Right lobe of liver (tissue), 6 donors: ENCODE results near the gene CERK. TPM values are rescaled to one million over a fixed set of nuclear protein-coding genes. Genes with fewer than 3 reads are reported as not detected.

Experiments
- ATAC-seq, 4 donors: fragments of 200-7000 bp; cut with Tn5 transposase; one replicate each; pipeline ENCODE4 v1.9.1; 2020; ENCODE audit warnings: mild to moderate bottlenecking in 4 of 4, moderate library complexity in 4 of 4
- DNase-seq, 3 donors: peaks; one replicate each; pipeline ENCODE4 v3.0.0-alpha.2; 2020
- H3K27ac ChIP-seq, 3 donors: fragments of 200-600 bp; one replicate each; pipeline ENCODE4 v1.8.0; 2022
- H3K27me3 ChIP-seq, 2 donors: fragments of 200-600 bp; one replicate each; pipeline ENCODE4 v1.8.0; 2022
- H3K36me3 ChIP-seq, 4 donors: fragments of 200-600 bp; sonication (generic) in 1 of 4; one replicate each; pipeline versions ENCODE4 v1.5.1 to v1.8.0; 2017 to 2022; ENCODE audit warnings: control low read depth in 1 of 4
- H3K4me1 ChIP-seq, 4 donors: fragments of 200-600 bp; sonication (generic) in 1 of 4; one replicate each; pipeline versions ENCODE4 v1.5.1 to v1.8.0; 2017 to 2022; ENCODE audit warnings: control low read depth in 1 of 4
- H3K4me3 ChIP-seq, 3 donors: fragments of 200-600 bp; one replicate each; pipeline ENCODE4 v1.8.0; 2022
- H3K9me3 ChIP-seq, 4 donors: fragments of 200-600 bp; sonication (generic) in 1 of 4; one replicate each; pipeline versions ENCODE4 v1.5.1 to v1.8.0; 2017 to 2022; ENCODE audit warnings: control low read depth in 1 of 4
- POLR2A ChIP-seq: fragments of 450-650 bp; IDR thresholded peaks from one replicate; pipeline ENCODE4 v1.6.1; 2017; ENCODE audit warnings: antibody characterized with exemption, mild to moderate bottlenecking
- WGBS: methylation state at CpG from one replicate; pipeline ENCODE4 v1.1.6; 2018; ENCODE audit warnings: low coverage, low lambda C conversion rate; ENCODE audit not compliant: insufficient coverage; ENCODE audit errors: missing lambda C conversion rate; 5-methylcytosine and 5-hydroxymethylcytosine counted together
- intact Hi-C, 2 donors: fragments of 100-400 bp; cut with DNase I; formaldehyde crosslinking; loops; one replicate each; pipeline versions ENCODE4 v1.11.2 to v1.14.1; 2022
- total RNA-seq, 6 experiments: library from RNA; depleted of rRNA in 2 of 6; stranded (reverse); fragments of >200 nt in 2 of 6; fragmentation: NEBNext Ultra II Directional in 3 of 6; extraction: Animal tissue kit (Norgen Biotek cat#: 25700) in 3 of 6; gene quantifications; one replicate each; pipeline versions ENCODE4 v1.1.0 to v1.2.4, GENCODE V29; 2016 to 2023
- TF ChIP-seq, protein P1 (sequence below), 4 donors: fragments of 200-600 bp in 3 of 4; fragments of 450-650 bp in 1 of 4; IDR thresholded peaks; one replicate each; pipeline versions ENCODE4 v1.5.1 to v1.8.0; 2016 to 2022; ENCODE audit warnings: antibody characterized with exemption in 4 of 4, mild to moderate bottlenecking in 2 of 4
- donor health status: DM: no; HTN: yes; CAD: no.
- donor health status: DM: no; HTN: no; CAD: no.
- donor health status: DM: no; HTN: no; CAD: no.
- donor health status: DM: no; HTN: yes; CAD: no.
- donor health status: DM: no; HTN: yes; CAD: no.

Gene CERK
- total RNA-seq, 6 experiments from 2014 or later = 9.6 to 27.5 (median 18.5) TPM

DNA sequence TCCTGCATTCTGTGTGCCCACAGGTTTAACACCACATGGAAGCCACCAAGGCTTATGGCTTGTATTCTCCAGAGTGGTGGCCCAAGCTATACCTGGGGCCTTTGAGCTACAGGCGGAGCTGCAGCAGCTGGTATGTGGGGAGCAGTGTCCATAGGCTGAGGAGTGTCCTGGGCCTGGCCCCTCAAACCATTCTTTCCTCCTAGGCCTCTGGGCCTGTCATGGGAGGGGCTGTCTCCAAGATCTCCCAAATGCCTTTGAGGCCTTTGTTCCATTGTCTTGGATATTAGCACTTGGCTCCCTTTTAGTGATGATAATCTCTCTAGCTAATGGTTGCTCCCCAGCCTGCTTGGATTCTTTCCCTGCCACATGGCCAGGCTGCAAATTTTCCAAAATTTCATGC is 18.0 kb upstream of the CERK start:
- WGBS = no CpG with 5 or more reads among the region's 1 CpG
- TF ChIP-seq POLR2A = no peak
- TF ChIP-seq, protein P1, sequence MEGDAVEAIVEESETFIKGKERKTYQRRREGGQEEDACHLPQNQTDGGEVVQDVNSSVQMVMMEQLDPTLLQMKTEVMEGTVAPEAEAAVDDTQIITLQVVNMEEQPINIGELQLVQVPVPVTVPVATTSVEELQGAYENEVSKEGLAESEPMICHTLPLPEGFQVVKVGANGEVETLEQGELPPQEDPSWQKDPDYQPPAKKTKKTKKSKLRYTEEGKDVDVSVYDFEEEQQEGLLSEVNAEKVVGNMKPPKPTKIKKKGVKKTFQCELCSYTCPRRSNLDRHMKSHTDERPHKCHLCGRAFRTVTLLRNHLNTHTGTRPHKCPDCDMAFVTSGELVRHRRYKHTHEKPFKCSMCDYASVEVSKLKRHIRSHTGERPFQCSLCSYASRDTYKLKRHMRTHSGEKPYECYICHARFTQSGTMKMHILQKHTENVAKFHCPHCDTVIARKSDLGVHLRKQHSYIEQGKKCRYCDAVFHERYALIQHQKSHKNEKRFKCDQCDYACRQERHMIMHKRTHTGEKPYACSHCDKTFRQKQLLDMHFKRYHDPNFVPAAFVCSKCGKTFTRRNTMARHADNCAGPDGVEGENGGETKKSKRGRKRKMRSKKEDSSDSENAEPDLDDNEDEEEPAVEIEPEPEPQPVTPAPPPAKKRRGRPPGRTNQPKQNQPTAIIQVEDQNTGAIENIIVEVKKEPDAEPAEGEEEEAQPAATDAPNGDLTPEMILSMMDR (IDR thresholded peaks at IDR 0.05) = no peak
- intact Hi-C loops = no loop called here
- Histone ChIP-seq H3K4me3 (no peak overlapping the region), H3K9me3 (no peaks in the 10 kb centered on the region), H3K36me3 (no peaks in the 10 kb centered on the region), H3K27ac (no peak overlapping the region), H3K27me3 (no peaks in the 10 kb centered on the region), H3K4me1 (peaks cover 0 to 63% (median 31%) of the 10 kb centered on the region in 4 donors)
- ATAC-seq (no peak), DNase-seq (peak in 1 of 3 donors; percentile 5)

DNA sequence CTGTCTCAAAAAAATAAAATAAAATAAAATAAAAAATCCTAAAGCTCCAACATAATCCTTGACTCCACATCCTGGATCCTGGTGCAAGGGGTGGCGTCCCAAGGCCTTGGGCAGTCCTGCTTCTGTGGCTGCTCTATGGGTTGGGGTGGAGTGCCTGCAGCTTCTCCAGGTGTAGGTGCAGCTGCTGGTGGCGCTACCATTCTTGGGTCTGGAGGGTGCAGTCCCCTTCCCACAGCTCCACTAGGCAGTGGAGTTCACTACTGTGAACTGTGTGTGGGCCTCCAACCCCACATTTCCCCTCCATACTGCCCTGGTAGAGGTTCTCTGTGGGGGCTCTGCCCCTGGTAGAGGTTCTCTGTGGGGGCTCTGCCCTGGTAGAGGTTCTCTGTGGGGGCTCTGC is 17.5 kb upstream of the CERK start:
- Histone ChIP-seq H3K4me3 (no peak overlapping the region), H3K9me3 (no peaks in the 10 kb centered on the region), H3K36me3 (no peaks in the 10 kb centered on the region), H3K27me3 (no peaks in the 10 kb centered on the region), H3K4me1 (peaks cover 0 to 65% (median 34%) of the 10 kb centered on the region in 4 donors), H3K27ac (no peak overlapping the region)
- WGBS = no CpG with 5 or more reads among the region's 2 CpGs
- ATAC-seq (no peak), DNase-seq (peak in 1 of 3 donors; percentile 13)
- TF ChIP-seq, protein P1 (IDR thresholded peaks at IDR 0.05) = no peak
- TF ChIP-seq POLR2A = no peak
- intact Hi-C loops = no loop called here

DNA sequence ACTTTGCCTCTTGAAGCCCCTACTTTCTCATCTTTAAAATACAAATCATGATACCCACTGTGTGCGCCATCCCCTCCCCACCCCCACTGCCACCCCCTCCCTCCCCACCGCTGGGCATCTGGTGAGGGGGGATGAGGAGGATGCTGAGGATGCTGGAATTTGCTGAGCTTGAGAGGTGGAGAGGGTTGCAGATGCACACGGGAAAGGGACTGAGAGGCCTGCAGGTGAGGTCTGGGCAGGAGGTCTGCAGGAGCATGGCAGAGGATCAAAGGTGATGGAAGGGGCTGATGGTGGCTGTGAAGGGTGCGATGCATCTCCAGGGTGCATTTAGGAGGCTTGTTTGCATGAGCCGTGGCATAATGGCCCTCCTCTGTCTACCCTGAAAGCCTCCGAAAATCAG is 16.8 kb upstream of the CERK start:
- peak in 1 of 3 donors; percentile 10 for DNase-seq
- Histone ChIP-seq H3K27me3 (no peaks in the 10 kb centered on the region), H3K4me1 (peaks cover 0 to 71% (median 36%) of the 10 kb centered on the region in 4 donors), H3K9me3 (no peaks in the 10 kb centered on the region), H3K4me3 (no peak overlapping the region), H3K36me3 (no peaks in the 10 kb centered on the region), H3K27ac (peak overlapping the region; percentile 81 to 92 (median 91))
- WGBS = 92% methylated on average over 4 of the region's 6 CpGs
- no peak for ATAC-seq
- TF ChIP-seq POLR2A = no peak
- TF ChIP-seq, protein P1 (IDR thresholded peaks at IDR 0.05) = no peak
- intact Hi-C loops = no loop called here

DNA sequence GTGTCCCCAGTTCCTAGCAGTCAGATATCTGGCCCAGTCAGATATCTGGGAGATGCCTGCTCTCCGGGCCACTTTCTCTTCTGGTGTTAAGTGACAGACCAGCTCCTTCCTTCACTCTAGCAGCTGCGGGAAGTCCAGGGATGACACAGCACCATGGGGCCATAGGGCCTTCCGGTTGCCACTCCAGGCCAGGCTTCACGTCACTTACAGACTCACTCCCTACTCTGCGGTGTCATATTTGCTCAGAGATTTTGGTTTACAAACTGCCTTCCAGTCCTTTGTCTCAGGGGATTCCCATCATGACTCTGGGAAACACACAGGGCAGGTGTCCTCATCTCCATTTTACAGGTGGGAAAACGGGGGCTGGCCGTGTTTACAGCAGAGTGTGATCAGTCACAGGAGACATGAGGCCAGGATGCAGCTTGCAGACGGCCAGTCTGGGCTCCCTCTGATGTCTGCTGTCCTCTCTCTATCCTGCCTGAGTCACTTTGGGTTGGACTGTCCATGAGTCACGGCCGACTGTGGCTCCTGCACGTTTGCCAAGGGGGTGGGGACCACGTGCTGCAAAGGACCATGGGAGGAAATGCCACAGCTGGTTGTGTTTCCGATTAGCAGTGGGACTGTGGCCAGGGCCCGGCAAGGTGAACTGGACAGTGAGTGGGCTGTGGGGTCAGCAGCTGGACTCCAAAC is 16.2 kb upstream of the CERK start:
- no peaks in the 10 kb centered on the region for H3K27me3 ChIP-seq
- H3K4me1 ChIP-seq = peaks cover 0 to 71% (median 37%) of the 10 kb centered on the region in 4 donors
- no peaks in the 10 kb centered on the region for H3K9me3 ChIP-seq
- WGBS = 3% methylated on average over 14 of the region's 14 CpGs
- DNase-seq (peak; percentile 91 to 92 (median 91)), ATAC-seq (peak; percentile 69 to 76 (median 73))
- no peaks in the 10 kb centered on the region for H3K36me3 ChIP-seq
- no peak overlapping the region for H3K4me3 ChIP-seq
- peak; percentile 83 for TF ChIP-seq POLR2A
- TF ChIP-seq, protein P1 (IDR thresholded peaks at IDR 0.05) = no peak
- H3K27ac ChIP-seq = peak overlapping the region; percentile 81 to 92 (median 91)
- intact Hi-C loops = no loop called here
